Activated CD8-positive, alpha-beta memory T cell treated with anti-CD3 and anti-CD28 coated beads for 4 hours (primary cell): Measurements from ENCODE around the gene HLA-DMA.

ENCODE experiments used
- DNase-seq, 2 donors: peaks; one replicate each; pipeline ENCODE4 v3.0.0-alpha.2; 2020; ENCODE audit warnings: low read depth in 2 of 2

Gene HLA-DMA

DNA sequence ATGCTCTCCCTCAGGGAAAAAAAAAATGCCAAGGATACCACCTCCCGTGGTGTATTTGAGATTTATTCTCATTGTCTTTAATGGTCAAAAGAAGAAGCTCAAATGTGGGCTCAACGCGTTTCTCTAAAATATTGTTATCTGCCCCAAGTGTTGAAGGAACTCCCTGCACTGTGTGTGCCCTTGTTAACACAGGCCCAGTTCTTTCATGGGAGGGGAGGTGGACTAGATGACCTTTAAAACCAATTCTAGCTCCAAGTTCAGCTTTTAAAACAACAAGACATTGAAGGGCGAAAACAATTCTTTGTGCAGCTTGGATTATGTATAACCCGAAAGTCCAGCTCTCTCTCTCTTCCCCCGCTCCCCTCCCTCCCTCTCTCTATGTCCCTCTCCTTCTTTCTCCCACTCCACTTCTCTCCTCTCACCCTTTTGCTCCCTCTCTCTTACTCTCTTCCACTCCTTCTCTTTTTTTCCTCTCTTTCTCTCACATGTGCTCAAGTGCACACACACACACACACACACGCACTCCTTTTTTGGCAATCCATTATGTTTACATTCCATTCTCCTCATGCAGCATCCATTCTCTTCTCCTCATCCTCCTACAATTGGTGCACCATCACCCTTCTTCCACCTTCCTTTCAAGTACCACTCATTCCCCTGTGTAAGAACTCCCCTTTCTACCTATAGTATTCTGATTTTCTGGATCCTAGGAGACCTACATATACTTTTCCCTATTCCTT, 20.6 kb downstream of the HLA-DMA start:
- DNase-seq = no peak

DNA sequence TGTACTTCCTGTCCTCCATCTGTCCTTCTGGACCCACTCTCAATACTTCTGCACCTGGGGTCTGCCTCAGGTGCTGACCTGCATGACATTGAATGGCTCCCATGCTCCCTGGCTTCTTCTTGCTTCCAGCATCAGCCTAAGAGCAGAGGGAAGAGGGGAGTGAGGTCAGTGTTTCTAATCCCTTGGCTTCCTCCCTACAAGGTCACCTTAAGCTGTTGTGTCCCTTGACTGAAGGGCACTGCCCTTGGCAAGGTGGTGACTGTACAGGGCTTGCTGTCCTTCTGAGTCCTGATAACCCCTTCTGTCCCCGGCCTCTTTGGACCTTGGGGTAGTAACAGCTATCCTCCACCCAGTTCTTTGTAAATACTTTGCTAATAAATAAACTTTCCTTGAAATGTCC, 21.7 kb downstream of the HLA-DMA start:
- DNase-seq = no peak

DNA sequence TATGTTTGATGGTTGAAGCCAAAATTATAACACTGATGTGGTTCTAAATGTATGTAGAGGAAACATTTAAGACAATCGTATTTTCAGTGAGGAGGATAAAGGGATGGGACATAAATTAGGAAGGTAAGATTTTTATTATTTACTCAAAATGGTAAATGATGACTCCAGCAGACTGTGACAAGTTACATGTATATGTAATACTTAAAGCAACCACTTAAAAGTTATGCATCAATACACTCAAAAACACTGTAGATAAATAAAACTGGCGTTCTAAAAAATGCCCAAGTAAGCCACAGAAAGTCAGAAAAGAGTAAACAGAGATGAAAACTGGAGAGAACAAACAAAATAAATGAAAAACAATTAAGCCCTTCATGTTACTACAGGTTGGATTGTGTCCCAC, 30.8 kb downstream of the HLA-DMA start:
- no peak for DNase-seq

DNA sequence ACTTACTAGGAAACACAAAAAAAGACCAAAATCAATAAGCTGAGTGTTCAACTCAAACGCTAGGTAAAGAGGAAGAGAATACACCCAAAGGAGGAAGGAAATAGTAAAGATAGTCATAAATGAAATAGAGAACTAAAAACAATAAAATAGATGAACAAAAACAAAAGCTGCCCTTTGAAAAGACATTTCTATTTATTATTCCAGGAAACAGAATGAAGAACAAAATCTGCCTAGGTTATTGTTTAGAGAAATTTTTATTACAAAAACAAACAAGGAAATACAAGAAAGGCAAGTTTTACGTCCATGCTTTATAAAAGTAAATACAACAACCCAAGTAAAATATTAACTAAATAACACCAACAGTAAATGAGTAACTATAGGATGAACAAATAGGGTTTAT, 32.2 kb downstream of the HLA-DMA start:
- DNase-seq = no peak

DNA sequence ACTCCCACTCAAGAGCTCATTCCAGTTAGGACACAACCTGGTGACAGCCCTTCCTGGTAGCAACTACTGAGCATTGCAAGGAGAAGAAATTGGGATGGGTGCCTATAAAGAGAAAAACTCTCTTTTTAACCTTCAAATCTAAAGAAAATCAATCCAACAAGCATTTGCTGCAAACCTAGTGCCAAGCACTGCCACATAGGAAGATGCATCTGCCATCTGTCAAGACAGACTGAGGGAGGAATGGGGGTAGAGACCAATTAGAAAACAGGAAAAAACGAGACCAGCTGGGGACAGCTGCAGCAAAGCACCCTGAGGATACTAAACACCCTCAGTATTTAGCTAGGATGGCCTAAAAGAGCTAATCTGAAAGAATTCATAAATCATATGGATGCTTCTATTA, 39.9 kb downstream of the HLA-DMA start:
- no peak for DNase-seq

DNA sequence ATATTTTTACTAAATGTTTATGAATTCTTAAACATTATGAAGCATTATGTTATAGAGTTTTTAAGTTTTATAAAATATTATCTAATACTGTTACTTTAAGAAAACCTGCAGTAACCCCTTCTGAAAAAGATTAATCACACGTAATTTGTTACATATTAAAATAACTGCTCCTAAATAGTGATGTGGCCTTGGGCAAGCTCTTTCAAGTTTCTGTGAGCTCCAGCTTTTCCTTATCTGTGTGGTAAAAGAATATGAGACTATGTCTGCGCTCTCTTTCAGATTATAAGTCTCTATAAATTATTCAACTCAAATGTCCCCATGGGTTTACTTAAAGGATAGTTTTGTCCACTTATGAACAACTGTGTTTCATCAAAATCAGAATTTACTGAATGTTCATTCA, 44.0 kb downstream of the HLA-DMA start:
- DNase-seq = no peak

DNA sequence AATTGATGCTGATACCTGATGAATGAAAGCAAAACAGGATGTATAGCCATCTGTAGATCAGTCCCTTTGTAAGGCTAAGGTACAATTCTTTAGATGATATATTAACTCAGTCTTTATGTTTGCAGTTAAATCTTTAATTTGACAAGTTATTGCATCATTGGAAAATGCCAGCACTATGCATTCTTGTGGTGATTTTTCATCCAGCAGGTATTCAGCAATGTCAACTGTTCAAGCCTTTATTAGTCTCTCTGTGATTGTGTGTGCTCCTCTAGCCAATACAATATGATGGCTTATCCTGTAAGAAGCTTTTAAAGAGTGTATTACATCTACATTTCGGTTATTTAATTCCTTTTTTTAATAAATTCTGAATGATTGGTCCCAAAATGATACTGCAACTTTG, 46.4 kb downstream of the HLA-DMA start:
- DNase-seq = no peak

DNA sequence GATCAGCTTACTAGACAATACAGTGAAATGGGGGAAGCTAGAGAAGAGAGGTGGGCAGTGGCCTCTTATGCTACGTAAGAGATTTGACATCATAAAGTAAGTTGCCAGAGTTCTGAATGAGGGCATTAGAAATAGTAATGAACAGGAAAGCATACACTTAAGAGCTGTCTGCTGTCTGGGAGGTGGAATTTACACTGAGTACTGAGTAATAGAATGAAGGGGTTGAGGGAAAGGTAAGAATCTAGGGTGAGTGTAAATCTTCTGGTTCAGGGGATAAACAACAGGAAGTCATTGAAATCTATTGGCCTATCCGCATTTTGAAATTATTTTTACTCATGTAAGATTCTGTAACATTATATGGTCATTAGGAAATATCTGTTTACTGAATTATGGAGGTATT, 47.8 kb downstream of the HLA-DMA start:
- DNase-seq = no peak

DNA sequence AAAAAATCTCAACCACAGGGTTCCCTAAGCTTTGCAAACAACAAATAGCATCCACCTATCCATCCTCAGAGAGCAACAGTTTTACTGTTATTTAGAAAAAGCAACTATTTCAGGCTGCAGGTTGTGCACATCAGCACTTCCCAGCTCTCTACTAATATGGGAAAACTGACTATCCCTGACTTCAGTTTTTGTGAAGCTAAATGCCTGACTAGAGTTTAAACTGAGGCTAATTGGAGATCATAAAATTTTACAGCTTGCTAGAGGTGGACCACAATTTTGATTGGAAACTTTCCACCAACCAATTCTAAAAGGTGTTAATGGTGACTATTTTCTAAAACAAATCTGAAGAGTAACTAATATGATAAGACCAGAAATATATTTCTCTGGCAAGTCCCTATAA, 48.9 kb downstream of the HLA-DMA start:
- DNase-seq = no peak
